Motor neuron (in vitro differentiated cells): ENCODE results near the gene HID1. TPM values are rescaled to one million over a fixed set of nuclear protein-coding genes. Genes with fewer than 3 reads are reported as not detected.
"Not testable (repeated sequence)": the region's sequence is repeated elsewhere in the genome, so short reads cannot be mapped to it uniquely, and the experiment has no call there.

Experiments used
- ATAC-seq, 8 experiments: fragments of 200-7000 bp; cut with Tn5 transposase; replicated peaks in 6 of 8; 2 replicates each; pipeline ENCODE4 v1.8.0; 2021; ENCODE audit warnings: mild to moderate bottlenecking in 8 of 8, moderate library complexity in 8 of 8
- H3K27ac ChIP-seq, 2 donors: fragments of 250-450 bp; sonication (Bioruptor Pico); 2 replicates each; pipeline ENCODE4 v1.9.0; 2021; ENCODE audit warnings: antibody characterized with exemption in 2 of 2, mild to moderate bottlenecking in 2 of 2, moderate library complexity in 1 of 2
- H3K4me1 ChIP-seq, 2 donors: fragments of 250-450 bp; sonication (Bioruptor Pico); replicated peaks in 1 of 2; 2 replicates each; pipeline ENCODE4 v1.6.1; 2021; ENCODE audit warnings: antibody characterized with exemption in 2 of 2, mild to moderate bottlenecking in 2 of 2, moderate library complexity in 1 of 2
- H3K4me3 ChIP-seq, 5 donors: fragments of 250-450 bp; sonication (Bioruptor Pico); 2 replicates each; pipeline ENCODE4 v1.9.0; 2021; ENCODE audit warnings: antibody characterized with exemption in 5 of 5, mild to moderate bottlenecking in 5 of 5, moderate library complexity in 4 of 5
- WGBS, 10 experiments: fragments of 450-650 bp; shearing (Covaris generic); methylation state at CpG; one replicate each; pipeline ENCODE4 v1.0.0; 2022; 5-methylcytosine and 5-hydroxymethylcytosine counted together
- in situ Hi-C, 9 experiments: fragments of 400-800 bp; cut with MboI; loops; one replicate each; pipeline ENCODE4 v1.15.0; 2021; ENCODE audit warnings: low sequenced_read_pairs in 9 of 9, low pct_unique_long_range_greater_than_20kb in 2 of 9; ENCODE audit not compliant: unreplicated experiment in 9 of 9
- total RNA-seq, 8 experiments: library from RNA; unstranded; fragments of 300-600 nt; gene quantifications; 2 replicates each; pipeline versions ENCODE4 v1.2.3 to v1.2.4, GENCODE V29; 2022

HID1 gene
- total RNA-seq, 8 experiments from 2014 or later, result 0.36 to 16.8 (median 12.3) TPM

DNA sequence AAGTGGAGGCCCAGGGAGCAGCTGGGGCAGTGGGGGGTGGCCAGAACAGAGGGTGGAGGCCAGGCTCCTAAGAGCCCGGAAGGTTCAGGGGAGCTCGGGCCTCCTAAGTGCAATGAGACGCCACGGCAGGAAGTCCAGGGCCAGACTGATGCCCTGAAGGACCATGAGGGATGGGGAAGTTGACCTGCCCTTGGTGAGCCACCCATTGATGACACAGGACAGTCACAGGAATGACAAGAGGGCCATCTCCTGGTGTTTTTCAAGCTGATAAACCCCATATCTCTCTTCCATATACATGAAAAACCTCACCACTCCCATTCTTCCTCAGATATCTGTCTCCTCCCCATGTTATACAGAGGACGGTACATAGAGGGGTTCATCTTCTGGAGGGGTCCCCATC, 34.1 kb upstream of the HID1 start:
- in situ Hi-C loops, result no loop called here
- H3K4me3 ChIP-seq, result no peak overlapping the region
- 96 to 100% (median 100%) methylated on average over 2 to 5 of the region's 5 CpGs; no CpG with 5 or more reads in 7 of the 10 experiments for WGBS, 10 experiments
- H3K4me1 ChIP-seq, result peaks cover 2 to 9% of the 10 kb centered on the region in 2 donors
- no peak overlapping the region for H3K27ac ChIP-seq
- ATAC-seq, result no peak

DNA sequence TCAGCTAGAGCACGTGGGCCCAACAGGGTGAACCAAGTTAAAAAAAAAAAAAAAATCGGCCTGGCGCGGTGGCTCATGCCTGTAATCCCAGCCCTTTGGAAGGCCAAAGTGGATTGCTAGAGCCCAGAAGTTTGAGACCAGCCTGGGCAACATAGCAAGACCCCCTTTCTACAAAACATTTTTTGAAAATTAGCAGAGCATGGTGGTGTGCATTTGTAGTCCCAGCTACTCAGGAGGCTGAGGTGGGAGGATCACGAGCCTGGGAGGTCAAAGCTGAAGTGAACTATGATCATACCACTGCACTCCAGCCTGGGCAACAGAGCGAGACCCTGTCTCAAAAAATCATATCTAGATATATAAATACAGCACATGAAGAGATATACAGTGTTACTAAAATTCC, 33.5 kb upstream of the HID1 start:
- H3K4me3 ChIP-seq, H3K27ac ChIP-seq, H3K4me1 ChIP-seq, ATAC-seq, in situ Hi-C loops: not testable (repeated sequence)
- 90 to 100% (median 95%) methylated on average over 1 to 6 of the region's 6 CpGs; no CpG with 5 or more reads in 1 of the 10 experiments for whole genome bisulfite sequencing, 10 experiments

DNA sequence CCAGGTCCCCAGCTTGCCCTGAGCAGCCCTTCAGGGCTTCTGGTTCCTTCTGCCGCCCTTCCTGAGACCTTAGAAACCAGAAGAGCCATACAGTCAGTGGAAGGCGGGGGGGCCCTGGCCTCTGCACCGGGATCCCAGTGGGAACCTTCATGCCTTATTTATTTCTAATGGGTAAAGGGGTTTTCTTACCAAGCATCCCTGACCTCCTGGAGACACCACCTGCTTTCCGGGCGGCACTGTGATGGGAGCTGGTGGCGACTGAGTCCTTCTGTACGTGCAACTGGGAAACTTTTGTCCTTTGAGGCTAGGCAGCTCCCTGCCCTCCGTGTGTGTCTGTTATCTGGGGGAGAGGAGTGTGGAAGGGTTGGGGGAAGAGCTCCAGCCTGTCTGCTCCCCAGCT, 32.7 kb upstream of the HID1 start:
- in situ Hi-C loops, result no loop called here
- 66 to 100% methylated on average over 1 to 3 of the region's 8 CpGs; no CpG with 5 or more reads in 8 of the 10 experiments for WGBS, 10 experiments
- H3K27ac ChIP-seq, result no peak overlapping the region
- no peaks in the 10 kb centered on the region for H3K4me1 ChIP-seq
- no peak for ATAC-seq
- no peak overlapping the region for H3K4me3 ChIP-seq

DNA sequence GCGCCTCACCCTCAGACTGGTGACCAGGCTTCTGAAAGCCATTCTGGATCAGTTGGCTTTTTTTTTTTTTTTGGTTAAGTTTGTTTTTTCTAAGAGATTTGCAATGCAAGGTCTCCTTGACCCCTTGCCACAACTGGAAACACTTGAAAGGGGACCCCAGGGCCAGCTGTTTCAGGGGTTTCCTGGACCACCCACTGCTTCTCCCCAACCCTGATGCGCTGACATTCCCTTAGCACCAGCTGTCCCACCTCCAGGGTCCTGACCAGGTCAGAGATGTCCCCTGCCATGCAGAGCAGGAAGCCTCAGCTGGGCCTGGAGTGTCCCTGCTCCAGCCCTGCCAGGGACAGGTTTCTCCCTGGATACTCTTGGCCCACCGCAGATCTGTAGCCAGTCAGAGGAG, 31.8 kb upstream of the HID1 start:
- 100% methylated on average over 2 of the region's 3 CpGs; no CpG with 5 or more reads in 9 of the 10 experiments for WGBS, 10 experiments
- H3K4me3 ChIP-seq, result no peak overlapping the region
- ATAC-seq, result no peak
- H3K27ac ChIP-seq, result no peak overlapping the region
- in situ Hi-C loops, result no loop called here
- H3K4me1 ChIP-seq, result no peaks in the 10 kb centered on the region

DNA sequence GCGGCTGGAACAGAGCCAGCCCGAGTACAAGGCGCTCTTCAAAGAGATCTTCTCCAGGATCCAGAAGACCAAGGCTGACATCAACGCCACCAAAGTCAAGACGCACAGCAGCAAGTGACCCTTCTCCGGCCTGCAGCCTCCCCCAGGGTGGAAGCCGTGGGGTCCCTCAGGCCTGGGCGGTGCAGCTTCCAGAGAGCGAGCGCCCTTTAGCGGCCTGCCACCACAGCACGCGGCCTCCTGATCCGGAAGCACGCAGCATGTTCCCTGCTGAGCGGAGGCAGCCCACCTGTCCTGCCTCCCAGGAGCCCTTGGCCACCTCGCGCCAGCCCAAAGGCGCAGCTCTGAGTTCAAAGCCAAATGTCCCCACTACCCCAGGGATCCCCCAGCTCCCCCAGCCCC, 31.4 kb upstream of the HID1 start:
- Histone ChIP-seq H3K4me1 (no peaks in the 10 kb centered on the region), H3K27ac (no peak overlapping the region), H3K4me3 (no peak overlapping the region)
- peak in 2 of 8 experiments; percentile 4 to 10 for ATAC-seq
- 60 to 100% (median 96%) methylated on average over 1 to 11 of the region's 19 CpGs; no CpG with 5 or more reads in 6 of the 10 experiments for WGBS, 10 experiments
- in situ Hi-C loops, result no loop called here

DNA sequence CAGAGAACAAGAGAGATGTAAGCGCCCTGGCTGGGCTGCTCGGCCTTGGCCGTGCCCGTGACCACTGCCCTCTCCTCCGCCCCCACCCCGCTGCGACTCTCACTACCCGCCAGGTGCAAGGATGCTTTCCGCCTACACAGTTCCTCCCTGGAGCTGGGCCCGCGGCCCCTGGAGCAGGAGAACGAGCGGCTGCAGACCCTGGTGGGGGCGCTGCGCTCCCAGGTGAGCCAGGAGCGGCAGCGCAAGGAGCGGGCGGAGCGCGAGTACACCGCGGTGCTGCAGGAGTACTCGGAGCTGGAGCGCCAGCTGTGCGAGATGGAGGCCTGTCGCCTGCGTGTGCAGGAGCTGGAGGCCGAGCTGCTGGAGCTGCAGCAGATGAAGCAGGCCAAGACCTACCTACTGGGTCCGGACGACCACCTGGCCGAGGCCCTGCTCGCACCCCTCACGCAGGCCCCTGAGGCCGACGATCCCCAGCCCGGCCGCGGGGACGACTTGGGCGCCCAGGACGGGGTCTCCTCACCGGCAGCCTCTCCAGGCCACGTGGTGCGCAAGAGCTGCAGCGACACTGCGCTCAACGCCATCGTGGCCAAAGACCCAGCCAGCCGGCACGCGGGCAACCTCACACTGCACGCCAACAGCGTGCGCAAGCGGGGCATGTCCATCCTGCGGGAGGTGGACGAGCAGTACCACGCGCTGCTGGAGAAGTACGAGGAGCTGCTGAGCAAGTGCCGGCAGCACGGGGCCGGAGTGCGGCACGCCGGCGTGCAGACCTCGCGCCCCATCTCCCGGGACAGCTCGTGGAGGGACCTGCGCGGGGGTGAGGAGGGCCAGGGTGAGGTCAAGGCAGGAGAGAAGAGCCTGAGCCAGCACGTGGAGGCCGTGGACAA, 30.8 kb upstream of the HID1 start:
- WGBS, 10 experiments, result 80 to 100% (median 94%) methylated on average over 2 to 15 of the region's 76 CpGs; no CpG with 5 or more reads in 3 of the 10 experiments
- H3K4me3 ChIP-seq, result no peak overlapping the region
- in situ Hi-C loops, result no loop called here
- H3K27ac ChIP-seq, result no peak overlapping the region
- ATAC-seq, result peak in 5 of 8 experiments; percentile 25 to 40 (median 33)
- no peaks in the 10 kb centered on the region for H3K4me1 ChIP-seq

DNA sequence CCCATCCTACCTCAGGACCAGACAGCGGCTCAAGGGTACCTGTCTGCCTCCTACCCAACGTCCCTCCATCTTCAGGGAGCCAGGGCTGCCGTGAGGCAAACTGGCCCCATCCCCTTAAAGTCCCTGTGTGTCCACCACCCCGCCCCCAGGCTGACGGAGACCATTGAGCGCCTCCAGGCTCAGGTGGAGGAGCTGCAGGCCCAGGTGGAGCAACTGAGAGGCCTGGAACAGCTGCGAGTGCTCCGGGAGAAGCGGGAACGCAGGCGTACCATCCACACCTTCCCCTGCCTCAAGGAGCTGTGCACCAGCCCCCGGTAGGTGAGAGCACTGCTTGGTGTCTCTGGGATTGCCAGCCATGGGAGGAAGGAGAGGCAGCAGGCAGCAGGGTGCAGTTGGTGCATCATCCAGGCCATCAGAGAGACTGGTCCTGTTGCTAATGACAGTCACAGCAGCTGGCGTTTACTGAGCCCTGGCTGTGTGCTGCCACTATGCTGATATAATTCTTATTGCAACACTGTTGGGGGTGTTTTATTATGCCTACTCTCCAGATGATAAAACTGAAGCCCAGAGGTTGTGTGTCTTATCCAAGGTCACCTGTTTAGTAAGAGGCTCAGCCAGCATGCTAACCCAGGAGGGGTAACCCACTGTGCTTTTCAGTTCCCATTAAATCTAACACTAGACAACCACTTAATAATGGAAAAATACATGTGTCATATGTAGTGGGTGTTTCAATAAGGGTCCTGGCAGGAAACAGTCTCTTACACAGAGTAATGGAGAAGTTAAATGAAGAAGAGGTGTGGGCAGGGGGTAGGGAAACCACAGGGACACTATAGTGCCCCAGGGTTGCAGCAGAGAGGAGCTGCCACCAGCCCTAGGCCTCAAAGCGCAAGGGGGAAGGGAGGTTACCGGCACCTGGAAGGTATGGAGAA, 29.6 kb upstream of the HID1 start:
- ATAC-seq, result peak in 2 of 8 experiments; percentile 4 to 13
- H3K27ac ChIP-seq, result no peak overlapping the region
- WGBS, 10 experiments, result 57 to 100% (median 90%) methylated on average over 1 to 3 of the region's 15 CpGs; no CpG with 5 or more reads in 4 of the 10 experiments
- in situ Hi-C loops, result no loop called here
- H3K4me3 ChIP-seq, result no peak overlapping the region
- no peaks in the 10 kb centered on the region for H3K4me1 ChIP-seq

DNA sequence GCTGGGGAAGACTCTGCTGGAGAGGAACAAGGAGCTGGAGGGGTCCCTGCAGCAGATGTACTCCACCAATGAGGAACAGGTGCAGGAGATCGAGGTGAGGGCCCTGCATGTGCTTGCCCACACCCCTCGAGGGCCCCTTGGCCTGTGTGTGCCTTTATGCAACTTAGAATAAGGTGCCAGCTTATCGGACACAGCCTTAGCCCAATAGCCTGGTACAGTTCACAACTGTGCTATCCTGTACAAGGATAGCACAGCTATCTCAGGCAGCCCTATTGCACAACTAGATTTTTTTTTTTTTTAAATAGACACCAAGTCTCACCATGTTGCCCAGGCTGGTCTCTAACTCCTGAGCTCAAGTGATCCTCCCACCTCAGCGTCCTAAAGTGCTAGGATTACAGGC, 27.0 kb upstream of the HID1 start:
- H3K4me3 ChIP-seq, result no peak overlapping the region
- 20 to 100% (median 76%) methylated on average over 1 to 3 of the region's 4 CpGs; no CpG with 5 or more reads in 4 of the 10 experiments for WGBS, 10 experiments
- H3K4me1 ChIP-seq, result no peaks in the 10 kb centered on the region
- no peak overlapping the region for H3K27ac ChIP-seq
- in situ Hi-C loops, result no loop called here
- ATAC-seq, result no peak

DNA sequence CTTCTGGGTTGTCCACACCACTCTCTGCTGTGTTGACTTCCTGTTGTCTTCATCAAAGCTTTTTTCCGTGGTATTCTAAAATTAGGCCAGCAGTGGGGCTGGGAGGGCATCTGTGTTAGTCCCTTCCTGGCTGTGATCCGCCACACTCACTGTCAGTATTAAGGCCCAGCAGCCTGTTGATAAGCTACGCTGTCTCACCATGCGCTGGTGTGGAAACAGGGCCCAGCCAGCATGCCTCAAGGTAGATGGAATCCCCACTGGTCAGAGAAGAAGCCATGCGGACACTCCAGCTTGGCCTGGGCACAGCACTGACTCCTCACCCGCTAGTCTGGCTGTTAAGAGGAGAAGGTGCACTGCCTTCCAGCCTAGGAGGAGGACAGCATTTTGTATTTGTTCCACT, 26.2 kb upstream of the HID1 start:
- in situ Hi-C loops, result no loop called here
- ATAC-seq, result no peak
- Histone ChIP-seq H3K27ac (no peak overlapping the region), H3K4me3 (no peak overlapping the region), H3K4me1 (no peaks in the 10 kb centered on the region)
- 33 to 100% (median 93%) methylated on average over 1 to 3 of the region's 6 CpGs; no CpG with 5 or more reads in 3 of the 10 experiments for WGBS, 10 experiments

DNA sequence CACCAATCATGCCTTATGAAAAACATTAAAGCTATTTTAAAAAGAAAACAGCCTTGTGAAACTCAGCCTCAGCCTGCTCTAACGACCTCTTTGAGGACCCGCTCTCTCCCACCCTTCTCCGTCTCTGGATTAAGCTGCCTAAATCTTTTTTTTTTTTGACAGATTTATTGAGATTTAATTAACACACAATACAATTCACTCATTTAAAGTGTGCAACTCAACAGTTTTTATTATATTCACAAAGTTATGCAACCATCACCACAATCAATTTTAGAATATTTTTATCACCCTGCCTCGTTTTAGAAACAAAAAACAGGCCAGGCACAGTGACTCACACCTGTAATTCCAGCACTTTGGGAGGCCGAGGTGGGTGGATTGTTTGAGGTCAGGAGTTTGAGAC, 23.3 kb upstream of the HID1 start:
- in situ Hi-C loops, result no loop called here
- H3K4me1 ChIP-seq, result no peaks in the 10 kb centered on the region
- WGBS, 10 experiments, result 38 to 100% (median 92%) methylated on average over 1 to 5 of the region's 5 CpGs
- no peak overlapping the region for H3K4me3 ChIP-seq
- peak in 1 of 8 experiments; percentile 29 for ATAC-seq
- no peak overlapping the region for H3K27ac ChIP-seq

DNA sequence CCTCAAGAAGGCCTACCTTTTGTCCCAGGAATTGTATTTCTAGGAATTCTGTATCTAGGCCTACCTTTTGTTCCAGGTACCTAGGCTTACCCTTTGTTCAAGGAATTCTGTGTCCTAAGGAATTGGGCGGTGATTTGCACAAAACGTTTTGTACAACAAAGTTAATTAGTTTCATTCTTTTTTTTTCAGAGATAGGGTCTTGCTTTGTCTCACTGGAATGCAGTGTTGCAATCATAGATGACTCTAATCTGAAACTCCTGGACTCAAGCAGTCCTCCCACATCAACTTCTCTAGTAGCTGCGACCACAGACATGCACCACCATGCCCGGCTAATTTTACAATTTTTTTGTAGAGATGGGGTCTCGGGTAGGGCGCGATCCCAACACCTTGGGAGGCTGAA, 21.9 kb upstream of the HID1 start:
- Histone ChIP-seq H3K4me3 (no peak overlapping the region), H3K4me1 (peaks cover 0 to 4% of the 10 kb centered on the region in 2 donors), H3K27ac (no peak overlapping the region)
- 50 to 100% (median 92%) methylated on average over 2 to 7 of the region's 7 CpGs; no CpG with 5 or more reads in 1 of the 10 experiments for WGBS, 10 experiments
- in situ Hi-C loops, result no loop called here
- no peak for ATAC-seq

DNA sequence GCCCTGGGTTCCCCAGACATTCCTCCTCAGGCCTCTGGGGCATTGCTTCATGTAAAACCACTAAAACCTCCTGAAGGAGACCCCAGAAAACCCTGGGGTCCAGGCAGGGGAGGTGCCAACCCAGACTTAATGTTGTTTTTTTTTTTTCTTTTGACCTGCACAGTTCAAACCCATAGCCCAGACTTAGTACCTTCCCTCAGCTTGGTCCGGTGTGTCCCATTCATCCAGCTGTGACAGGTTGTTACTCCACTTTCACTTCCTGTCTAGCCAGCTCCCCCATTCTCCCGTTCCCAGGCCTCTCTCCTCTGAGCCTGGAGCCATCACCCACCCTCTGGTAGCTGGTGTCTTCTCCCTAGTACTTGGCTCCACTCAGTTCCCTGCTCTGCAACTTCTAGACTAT, 19.7 kb upstream of the HID1 start:
- peaks cover 0 to 10% of the 10 kb centered on the region in 2 donors for H3K4me1 ChIP-seq
- H3K4me3 ChIP-seq, result no peak overlapping the region
- WGBS, 10 experiments, result 50 to 100% (median 85%) methylated on average over 1 to 2 of the region's 2 CpGs; no CpG with 5 or more reads in 6 of the 10 experiments
- in situ Hi-C loops, result no loop called here
- no peak overlapping the region for H3K27ac ChIP-seq
- no peak for ATAC-seq

DNA sequence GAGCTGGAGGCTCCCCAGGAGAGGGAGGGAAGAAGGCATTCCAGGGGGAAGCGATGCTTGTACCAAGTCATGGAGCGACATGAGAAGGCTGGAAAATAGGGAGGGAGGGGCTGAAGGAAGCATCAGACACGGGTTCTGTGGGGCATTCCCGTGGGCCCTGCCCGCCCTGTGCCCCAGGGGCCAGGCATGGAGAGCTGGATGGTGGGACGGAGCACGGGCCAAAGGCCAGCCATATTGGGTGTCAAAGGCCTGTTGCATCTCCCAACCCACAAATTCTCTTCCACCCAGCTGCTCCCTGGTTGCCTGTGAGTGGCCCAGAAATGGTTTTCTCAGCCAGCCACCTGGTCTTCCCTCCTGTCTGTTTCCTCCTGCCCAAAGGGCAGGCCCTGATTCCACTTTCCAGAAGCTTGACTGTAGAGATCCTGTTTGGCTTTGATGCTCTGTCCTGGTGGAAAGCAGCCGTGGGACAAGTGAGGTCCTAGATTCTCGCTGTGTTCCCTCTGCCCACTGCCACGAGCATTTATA, 18.1 kb upstream of the HID1 start:
- 40 to 100% (median 93%) methylated on average over 1 to 7 of the region's 10 CpGs; no CpG with 5 or more reads in 6 of the 10 experiments for WGBS, 10 experiments
- ATAC-seq, result no peak
- H3K27ac ChIP-seq, result no peak overlapping the region
- peaks cover 0 to 10% of the 10 kb centered on the region in 2 donors for H3K4me1 ChIP-seq
- no peak overlapping the region for H3K4me3 ChIP-seq
- in situ Hi-C loops, result no loop called here
